Memory B cell (primary cell): ENCODE results near the gene GCK.
A peak's percentile ranks its signal among the peaks of the same experiment; 100 is the strongest.

Experiments
- ATAC-seq: fragments of 150-1000 bp; cut with Tn5 transposase; 2 replicates; pipeline ENCODE4 v1.10.0; 2021; ENCODE audit warnings: low read depth, mild to moderate bottlenecking, moderate library complexity
- DNase-seq, 2 donors: peaks; one replicate each; pipeline ENCODE4 v3.0.0; 2022; ENCODE audit warnings: low spot score in 2 of 2
- H3K27ac Mint-ChIP-seq: one replicate; pipeline ENCODE4 v1.8.0; 2022; ENCODE audit warnings: mild to moderate bottlenecking, moderate library complexity, mixed read lengths
- H3K27me3 Mint-ChIP-seq: one replicate; pipeline ENCODE4 v1.8.0; 2022; ENCODE audit warnings: mixed read lengths
- H3K36me3 Mint-ChIP-seq: one replicate; pipeline ENCODE4 v1.8.0; 2022; ENCODE audit warnings: mild to moderate bottlenecking, mixed read lengths
- H3K4me1 Mint-ChIP-seq: one replicate; pipeline ENCODE4 v1.8.0; 2022; ENCODE audit warnings: mixed read lengths
- H3K4me3 Mint-ChIP-seq: one replicate; pipeline ENCODE4 v1.8.0; 2022; ENCODE audit warnings: mild to moderate bottlenecking, moderate library complexity, mixed read lengths
- H3K9me3 Mint-ChIP-seq: one replicate; pipeline ENCODE4 v1.8.0; 2022; ENCODE audit warnings: mixed read lengths

GCK gene

GRCh38 chr7:44106311-44107065, 82.8 kb downstream of the GCK start:
- Mint-ChIP-seq H3K27me3 (peaks cover 13% of the 10 kb centered on the region), H3K9me3 (no peaks in the 10 kb centered on the region), H3K27ac (no peak overlapping the region), H3K36me3 (peaks cover 2% of the 10 kb centered on the region), H3K4me1 (peaks cover 16% of the 10 kb centered on the region), H3K4me3 (no peak overlapping the region)
- ATAC-seq (no peak), DNase-seq (no peak)

GRCh38 chr7:44105832-44106231, 83.4 kb downstream of the GCK start:
- DNase-seq, result no peak
- H3K4me3 Mint-ChIP-seq, result peak overlapping the region; percentile 80
- peaks cover 17% of the 10 kb centered on the region for H3K4me1 Mint-ChIP-seq
- no peaks in the 10 kb centered on the region for H3K9me3 Mint-ChIP-seq
- peaks cover 13% of the 10 kb centered on the region for H3K27me3 Mint-ChIP-seq
- no peak for ATAC-seq
- peak overlapping the region; percentile 21 for H3K27ac Mint-ChIP-seq
- H3K36me3 Mint-ChIP-seq, result peaks cover 2% of the 10 kb centered on the region

- ATAC-seq, result peak; percentile 32
- Mint-ChIP-seq H3K36me3 (peaks cover 2% of the 10 kb centered on the region), H3K4me1 (peaks cover 20% of the 10 kb centered on the region), H3K27me3 (peaks cover 13% of the 10 kb centered on the region), H3K9me3 (no peaks in the 10 kb centered on the region), H3K27ac (peak overlapping the region; percentile 21), H3K4me3 (peak overlapping the region; percentile 80)
- DNase-seq, result no peak
These were observed 84.1 kb downstream of the GCK start for GRCh38 chr7:44104860-44105771.

GRCh38 chr7:44103923-44104859, 85.0 kb downstream of the GCK start, which contains the start of gene AEBP1:
AEBP1 (plus strand) TSS chr7:44104345; CDS start chr7:44104666, 321 bp downstream.
- H3K4me1 Mint-ChIP-seq, result peaks cover 20% of the 10 kb centered on the region
- no peak for DNase-seq
- H3K4me3 Mint-ChIP-seq, result peak within 1 kb of the TSS; percentile 80
- H3K27me3 Mint-ChIP-seq, result peaks cover 13% of the 10 kb centered on the region
- peaks cover 2% of the 10 kb centered on the region for H3K36me3 Mint-ChIP-seq
- ATAC-seq, result peak; percentile 66
- H3K27ac Mint-ChIP-seq, result no peak within 1 kb of the TSS
- H3K9me3 Mint-ChIP-seq, result no peaks in the 10 kb centered on the region

GRCh38 chr7:44103566-44103922, 85.7 kb downstream of the GCK start:
- ATAC-seq, result no peak
- H3K36me3 Mint-ChIP-seq, result peaks cover 2% of the 10 kb centered on the region
- peaks cover 20% of the 10 kb centered on the region for H3K4me1 Mint-ChIP-seq
- H3K27me3 Mint-ChIP-seq, result peaks cover 12% of the 10 kb centered on the region
- no peak for DNase-seq
- H3K9me3 Mint-ChIP-seq, result no peaks in the 10 kb centered on the region
- H3K4me3 Mint-ChIP-seq, result peak overlapping the region; percentile 68
- H3K27ac Mint-ChIP-seq, result no peak overlapping the region

GRCh38 chr7:44102846-44103565, 86.2 kb downstream of the GCK start:
- H3K4me1 Mint-ChIP-seq, result peaks cover 15% of the 10 kb centered on the region
- H3K4me3 Mint-ChIP-seq, result peak overlapping the region; percentile 68
- DNase-seq, result no peak
- H3K27ac Mint-ChIP-seq, result no peak overlapping the region
- no peaks in the 10 kb centered on the region for H3K9me3 Mint-ChIP-seq
- H3K27me3 Mint-ChIP-seq, result peaks cover 7% of the 10 kb centered on the region
- H3K36me3 Mint-ChIP-seq, result no peaks in the 10 kb centered on the region
- no peak for ATAC-seq

- Mint-ChIP-seq H3K27me3 (peaks cover 7% of the 10 kb centered on the region), H3K4me3 (no peak overlapping the region), H3K36me3 (no peaks in the 10 kb centered on the region), H3K9me3 (no peaks in the 10 kb centered on the region), H3K4me1 (peaks cover 21% of the 10 kb centered on the region), H3K27ac (no peak overlapping the region)
- ATAC-seq (no peak), DNase-seq (no peak)
These were observed 87.0 kb downstream of the GCK start for GRCh38 chr7:44101966-44102845.

- Mint-ChIP-seq H3K4me1 (peaks cover 28% of the 10 kb centered on the region), H3K27me3 (peaks cover 7% of the 10 kb centered on the region), H3K4me3 (no peak overlapping the region), H3K9me3 (no peaks in the 10 kb centered on the region), H3K36me3 (no peaks in the 10 kb centered on the region), H3K27ac (no peak overlapping the region)
- ATAC-seq (no peak), DNase-seq (no peak)
These were observed 87.8 kb downstream of the GCK start for GRCh38 chr7:44101303-44101965.

- no peak for DNase-seq
- Mint-ChIP-seq H3K27me3 (peaks cover 4% of the 10 kb centered on the region), H3K4me3 (no peak overlapping the region), H3K9me3 (no peaks in the 10 kb centered on the region), H3K27ac (no peak overlapping the region), H3K36me3 (no peaks in the 10 kb centered on the region), H3K4me1 (peaks cover 27% of the 10 kb centered on the region)
- ATAC-seq, result no peak
These were observed 88.6 kb downstream of the GCK start for GRCh38 chr7:44100458-44101302.

- Mint-ChIP-seq H3K9me3 (no peaks in the 10 kb centered on the region), H3K4me3 (no peak overlapping the region), H3K36me3 (no peaks in the 10 kb centered on the region), H3K27me3 (no peaks in the 10 kb centered on the region), H3K27ac (no peak overlapping the region), H3K4me1 (peaks cover 25% of the 10 kb centered on the region)
- ATAC-seq, result no peak
- DNase-seq, result no peak
These were observed 89.6 kb downstream of the GCK start for GRCh38 chr7:44099669-44100068.
